ENCODE measurements around the gene LRRTM4.
"Not testable (repeated sequence)": the region's sequence is repeated elsewhere in the genome, so short reads cannot be mapped to it uniquely, and the experiment has no call there.

Gene LRRTM4

GRCh38 chr2:76713312-76713711 lies 808.9 kb downstream of the LRRTM4 start:
- H3K36me3 ChIP-seq = no peaks in the 10 kb centered on the region
- no peak for TF ChIP-seq Cebpa-rat (IDR thresholded peaks at IDR 0.05)

GRCh38 chr2:76711490-76711889 lies 810.7 kb downstream of the LRRTM4 start:
- no peak overlapping the region for H3K27ac ChIP-seq
- TF ChIP-seq Cebpa-rat (IDR thresholded peaks at IDR 0.05) = no peak
- H3K4me1 ChIP-seq = no peaks in the 10 kb centered on the region
- H3K27me3 ChIP-seq = no peaks in the 10 kb centered on the region
- no peaks in the 10 kb centered on the region for H3K36me3 ChIP-seq
- no peak overlapping the region for H3K9ac ChIP-seq
- H3K9me3 ChIP-seq (replicated peaks in 1 of 11) = peaks cover 0 to 13% (median 0%) of the 10 kb centered on the region in 11 experiments; a peak in 4 of 22 replicates
- no peaks in the 10 kb centered on the region for H4K20me1 ChIP-seq
- no peak overlapping the region for H3K4me3 ChIP-seq
- H3K4me2 ChIP-seq = no peak overlapping the region

More at GRCh38 chr2:76713312-76713711, 808.9 kb downstream of the LRRTM4 start:
- H3K27ac ChIP-seq = no peak overlapping the region
- no peak overlapping the region for H3K4me3 ChIP-seq
- H3K27me3 ChIP-seq = no peaks in the 10 kb centered on the region
- no peaks in the 10 kb centered on the region for H3K4me1 ChIP-seq
- H4K20me1 ChIP-seq = no peaks in the 10 kb centered on the region
- no peak overlapping the region for H3K4me2 ChIP-seq
- H3K9ac ChIP-seq = no peak overlapping the region
- H3K9me3 ChIP-seq (replicated peaks in 1 of 11) = peaks cover 0 to 13% (median 0%) of the 10 kb centered on the region in 11 experiments; a peak in 4 of 22 replicates

DNA sequence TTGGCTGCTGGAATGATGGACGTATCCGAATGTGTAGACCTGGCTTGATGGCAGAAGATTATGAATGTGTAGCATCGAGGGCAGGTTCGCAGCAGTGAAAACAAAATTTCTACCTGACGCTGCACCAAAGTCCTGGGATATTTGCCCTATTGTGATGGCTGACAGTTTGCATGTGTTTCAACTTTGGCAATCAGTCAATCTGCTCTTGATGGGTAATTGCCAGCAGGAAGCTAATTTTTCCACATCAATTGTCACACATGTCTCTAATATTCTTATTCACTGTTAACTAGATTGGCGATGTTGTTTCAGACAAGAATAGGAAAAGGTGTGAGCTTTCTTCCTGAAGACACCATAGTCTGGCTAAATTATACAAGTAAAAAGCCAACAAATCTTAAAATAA lies 821.3 kb downstream of the LRRTM4 start:
- no peak overlapping the region for H3K4me2 ChIP-seq
- no peaks in the 10 kb centered on the region for H3K27me3 ChIP-seq
- no peak overlapping the region for H3K27ac ChIP-seq
- no peak for TF ChIP-seq Cebpa-rat (IDR thresholded peaks at IDR 0.05)
- 0 out of 20 replicates have a peak, but pooled peaks cover 0 to 5% (median 0%) of the 10 kb centered on the region in 10 experiments for H3K4me1 ChIP-seq
- no peak overlapping the region for H3K4me3 ChIP-seq
- peaks cover 0 to 14% (median 9%) of the 10 kb centered on the region in 11 experiments; a peak in 12 of 22 replicates for H3K9me3 ChIP-seq (replicated peaks in 1 of 11)
- no peaks in the 10 kb centered on the region for H4K20me1 ChIP-seq
- H3K9ac ChIP-seq = no peak overlapping the region
- no peaks in the 10 kb centered on the region for H3K36me3 ChIP-seq

GRCh38 chr2:76697998-76698713 lies 824.0 kb downstream of the LRRTM4 start:
- H3K27me3 ChIP-seq, H3K4me2 ChIP-seq, H3K27ac ChIP-seq, H4K20me1 ChIP-seq, H3K4me3 ChIP-seq, H3K36me3 ChIP-seq, H3K4me1 ChIP-seq, H3K9ac ChIP-seq: not testable (repeated sequence)
- H3K9me3 ChIP-seq (replicated peaks in 1 of 11) = peaks cover 0 to 14% (median 9%) of the 10 kb centered on the region in 11 experiments; a peak in 12 of 22 replicates
